Measurements from ENCODE around the gene HMGXB4. TPM values are rescaled to one million over a fixed set of nuclear protein-coding genes. Genes with fewer than 3 reads are reported as not detected.
A peak's percentile ranks its signal among the peaks of the same experiment; 100 is the strongest.

HMGXB4 gene
- total and polyA plus RNA-seq, 2 of the 13 experiments (the other 11 are each of a cell fraction or from before 2014, with no cell fraction given): 13.9 to 16.3 TPM

DNA sequence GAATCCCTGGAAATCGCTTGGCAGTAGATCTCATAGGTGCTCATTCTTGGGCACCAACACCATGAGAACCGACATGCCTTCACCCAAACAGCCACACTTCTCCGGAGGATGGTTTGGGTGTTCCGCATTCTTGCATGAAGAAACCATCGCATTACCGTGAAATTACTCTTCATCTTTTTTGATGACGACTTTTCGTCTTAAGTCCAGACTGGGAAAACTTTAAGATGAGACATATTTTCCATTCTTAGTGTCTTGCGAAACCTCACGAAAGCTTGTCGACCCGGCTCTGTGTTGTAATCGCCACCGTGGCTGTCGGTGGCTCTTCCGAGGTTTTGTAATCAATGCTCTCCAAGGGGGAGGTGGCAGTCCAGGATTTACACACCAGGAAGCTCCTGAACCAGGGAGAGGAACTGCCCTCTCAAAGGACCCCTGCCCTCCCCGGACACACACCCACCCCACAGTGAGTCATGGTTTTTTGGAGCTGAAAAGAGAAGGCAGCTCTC is 44.1 kb downstream of the HMGXB4 start (continued):
- TF ChIP-seq, protein P1, sequence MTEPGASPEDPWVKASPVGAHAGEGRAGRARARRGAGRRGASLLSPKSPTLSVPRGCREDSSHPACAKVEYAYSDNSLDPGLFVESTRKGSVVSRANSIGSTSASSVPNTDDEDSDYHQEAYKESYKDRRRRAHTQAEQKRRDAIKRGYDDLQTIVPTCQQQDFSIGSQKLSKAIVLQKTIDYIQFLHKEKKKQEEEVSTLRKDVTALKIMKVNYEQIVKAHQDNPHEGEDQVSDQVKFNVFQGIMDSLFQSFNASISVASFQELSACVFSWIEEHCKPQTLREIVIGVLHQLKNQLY (CRISPR knock-in tag; IDR thresholded peaks at IDR 0.05): peak; percentile 62; the same call in 1 of the 2 replicates
- TF ChIP-seq CEBPB (IDR thresholded peaks at IDR 0.05; ENCODE audit: borderline replicate concordance, low read depth, low read length): peak; percentile 98
- TF ChIP-seq HMGA1 (CRISPR knock-in tag; conservative IDR thresholded peaks at IDR 0.05): no peak
- 0 out of 2 replicates have a peak, but pooled peaks have one; percentile 54 for TF ChIP-seq ZNF335 (CRISPR knock-in tag; IDR thresholded peaks at IDR 0.05)
- TF ChIP-seq MED8 (CRISPR knock-in tag; IDR thresholded peaks at IDR 0.05; ENCODE audit: insufficient replicate concordance): peak; percentile 58
- no peak for TF ChIP-seq ZNF772 (CRISPR knock-in tag; IDR thresholded peaks at IDR 0.05)
- TF ChIP-seq ZNF883 (CRISPR knock-in tag; IDR thresholded peaks at IDR 0.05; ENCODE audit: not compliant biosample characterization): no peak
- no peak for TF ChIP-seq ZNF878 (CRISPR knock-in tag; IDR thresholded peaks at IDR 0.05)
- TF ChIP-seq, protein P2, sequence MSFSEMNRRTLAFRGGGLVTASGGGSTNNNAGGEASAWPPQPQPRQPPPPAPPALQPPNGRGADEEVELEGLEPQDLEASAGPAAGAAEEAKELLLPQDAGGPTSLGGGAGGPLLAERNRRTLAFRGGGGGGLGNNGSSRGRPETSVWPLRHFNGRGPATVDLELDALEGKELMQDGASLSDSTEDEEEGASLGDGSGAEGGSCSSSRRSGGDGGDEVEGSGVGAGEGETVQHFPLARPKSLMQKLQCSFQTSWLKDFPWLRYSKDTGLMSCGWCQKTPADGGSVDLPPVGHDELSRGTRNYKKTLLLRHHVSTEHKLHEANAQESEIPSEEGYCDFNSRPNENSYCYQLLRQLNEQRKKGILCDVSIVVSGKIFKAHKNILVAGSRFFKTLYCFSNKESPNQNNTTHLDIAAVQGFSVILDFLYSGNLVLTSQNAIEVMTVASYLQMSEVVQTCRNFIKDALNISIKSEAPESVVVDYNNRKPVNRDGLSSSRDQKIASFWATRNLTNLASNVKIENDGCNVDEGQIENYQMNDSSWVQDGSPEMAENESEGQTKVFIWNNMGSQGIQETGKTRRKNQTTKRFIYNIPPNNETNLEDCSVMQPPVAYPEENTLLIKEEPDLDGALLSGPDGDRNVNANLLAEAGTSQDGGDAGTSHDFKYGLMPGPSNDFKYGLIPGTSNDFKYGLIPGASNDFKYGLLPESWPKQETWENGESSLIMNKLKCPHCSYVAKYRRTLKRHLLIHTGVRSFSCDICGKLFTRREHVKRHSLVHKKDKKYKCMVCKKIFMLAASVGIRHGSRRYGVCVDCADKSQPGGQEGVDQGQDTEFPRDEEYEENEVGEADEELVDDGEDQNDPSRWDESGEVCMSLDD (CRISPR knock-in tag; IDR thresholded peaks at IDR 0.05; ENCODE audit: borderline replicate concordance): no peak
- no peak for TF ChIP-seq ZNF143 (CRISPR knock-in tag; IDR thresholded peaks at IDR 0.05)
- TF ChIP-seq SRSF9 (IDR thresholded peaks at IDR 0.05; ENCODE audit: borderline replicate concordance, insufficient read depth, low read depth, low read length, poor library complexity, severe bottlenecking): no peak
- no peak for TF ChIP-seq ZNF557 (CRISPR knock-in tag; IDR thresholded peaks at IDR 0.05)
- no peak for TF ChIP-seq ZNF788 (CRISPR knock-in tag; IDR thresholded peaks at IDR 0.05; ENCODE audit: borderline replicate concordance)
- TF ChIP-seq, protein P3, sequence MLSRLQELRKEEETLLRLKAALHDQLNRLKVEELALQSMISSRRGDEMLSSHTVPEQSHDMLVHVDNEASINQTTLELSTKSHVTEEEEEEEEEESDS (CRISPR knock-in tag; IDR thresholded peaks at IDR 0.05; ENCODE audit: borderline replicate concordance): no peak
- peak; percentile 51; the same call in 1 of the 2 replicates for TF ChIP-seq SP5 (CRISPR knock-in tag; IDR thresholded peaks at IDR 0.05; ENCODE audit: borderline replicate concordance, low read depth)
- TF ChIP-seq YEATS4 (CRISPR knock-in tag; IDR thresholded peaks at IDR 0.05; ENCODE audit: borderline replicate concordance): peak; percentile 53; the same call in 1 of the 2 replicates
- no peak for TF ChIP-seq ZNF530 (CRISPR knock-in tag; IDR thresholded peaks at IDR 0.05; ENCODE audit: low read depth)
- no peak for TF ChIP-seq AGO2 (optimal IDR thresholded peaks at IDR 0.05; ENCODE audit: low read depth, low read length)
- no peak for TF ChIP-seq ZFP37 (CRISPR knock-in tag; IDR thresholded peaks at IDR 0.05; ENCODE audit: borderline replicate concordance)
- TF ChIP-seq SPEN (CRISPR knock-in tag; IDR thresholded peaks at IDR 0.05; ENCODE audit: low read depth): peak; percentile 46; the same call in 1 of the 2 replicates
- no peak for TF ChIP-seq CENPX (CRISPR knock-in tag; IDR thresholded peaks at IDR 0.05)
- TF ChIP-seq, protein P4, sequence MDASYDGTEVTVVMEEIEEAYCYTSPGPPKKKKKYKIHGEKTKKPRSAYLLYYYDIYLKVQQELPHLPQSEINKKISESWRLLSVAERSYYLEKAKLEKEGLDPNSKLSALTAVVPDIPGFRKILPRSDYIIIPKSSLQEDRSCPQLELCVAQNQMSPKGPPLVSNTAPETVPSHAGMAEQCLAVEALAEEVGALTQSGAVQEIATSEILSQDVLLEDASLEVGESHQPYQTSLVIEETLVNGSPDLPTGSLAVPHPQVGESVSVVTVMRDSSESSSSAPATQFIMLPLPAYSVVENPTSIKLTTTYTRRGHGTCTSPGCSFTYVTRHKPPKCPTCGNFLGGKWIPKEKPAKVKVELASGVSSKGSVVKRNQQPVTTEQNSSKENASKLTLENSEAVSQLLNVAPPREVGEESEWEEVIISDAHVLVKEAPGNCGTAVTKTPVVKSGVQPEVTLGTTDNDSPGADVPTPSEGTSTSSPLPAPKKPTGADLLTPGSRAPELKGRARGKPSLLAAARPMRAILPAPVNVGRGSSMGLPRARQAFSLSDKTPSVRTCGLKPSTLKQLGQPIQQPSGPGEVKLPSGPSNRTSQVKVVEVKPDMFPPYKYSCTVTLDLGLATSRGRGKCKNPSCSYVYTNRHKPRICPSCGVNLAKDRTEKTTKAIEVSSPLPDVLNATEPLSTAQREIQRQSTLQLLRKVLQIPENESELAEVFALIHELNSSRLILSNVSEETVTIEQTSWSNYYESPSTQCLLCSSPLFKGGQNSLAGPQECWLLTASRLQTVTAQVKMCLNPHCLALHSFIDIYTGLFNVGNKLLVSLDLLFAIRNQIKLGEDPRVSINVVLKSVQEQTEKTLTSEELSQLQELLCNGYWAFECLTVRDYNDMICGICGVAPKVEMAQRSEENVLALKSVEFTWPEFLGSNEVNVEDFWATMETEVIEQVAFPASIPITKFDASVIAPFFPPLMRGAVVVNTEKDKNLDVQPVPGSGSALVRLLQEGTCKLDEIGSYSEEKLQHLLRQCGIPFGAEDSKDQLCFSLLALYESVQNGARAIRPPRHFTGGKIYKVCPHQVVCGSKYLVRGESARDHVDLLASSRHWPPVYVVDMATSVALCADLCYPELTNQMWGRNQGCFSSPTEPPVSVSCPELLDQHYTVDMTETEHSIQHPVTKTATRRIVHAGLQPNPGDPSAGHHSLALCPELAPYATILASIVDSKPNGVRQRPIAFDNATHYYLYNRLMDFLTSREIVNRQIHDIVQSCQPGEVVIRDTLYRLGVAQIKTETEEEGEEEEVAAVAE (CRISPR knock-in tag; IDR thresholded peaks at IDR 0.05; ENCODE audit: borderline replicate concordance): peak; percentile 48; the same call in 1 of the 2 replicates
- TF ChIP-seq KLF9 (CRISPR knock-in tag; IDR thresholded peaks at IDR 0.05; ENCODE audit: low read depth): no peak

All from HepG2 (cell line).